NK-92 treated with Interleukin-12 subunit alpha and Interleukin-12 subunit beta, amount 100 ng/mL, for 24 hours (cell line): ENCODE data around the gene PARP14.
"Not testable (repeated sequence)": the region's sequence is repeated elsewhere in the genome, so short reads cannot be mapped to it uniquely, and the experiment has no call there.

Experiments
- DNase-seq: peaks from one replicate; lab custom pipeline; 2025; lab: John Stamatoyannopoulos, UW

PARP14 gene, protein sequence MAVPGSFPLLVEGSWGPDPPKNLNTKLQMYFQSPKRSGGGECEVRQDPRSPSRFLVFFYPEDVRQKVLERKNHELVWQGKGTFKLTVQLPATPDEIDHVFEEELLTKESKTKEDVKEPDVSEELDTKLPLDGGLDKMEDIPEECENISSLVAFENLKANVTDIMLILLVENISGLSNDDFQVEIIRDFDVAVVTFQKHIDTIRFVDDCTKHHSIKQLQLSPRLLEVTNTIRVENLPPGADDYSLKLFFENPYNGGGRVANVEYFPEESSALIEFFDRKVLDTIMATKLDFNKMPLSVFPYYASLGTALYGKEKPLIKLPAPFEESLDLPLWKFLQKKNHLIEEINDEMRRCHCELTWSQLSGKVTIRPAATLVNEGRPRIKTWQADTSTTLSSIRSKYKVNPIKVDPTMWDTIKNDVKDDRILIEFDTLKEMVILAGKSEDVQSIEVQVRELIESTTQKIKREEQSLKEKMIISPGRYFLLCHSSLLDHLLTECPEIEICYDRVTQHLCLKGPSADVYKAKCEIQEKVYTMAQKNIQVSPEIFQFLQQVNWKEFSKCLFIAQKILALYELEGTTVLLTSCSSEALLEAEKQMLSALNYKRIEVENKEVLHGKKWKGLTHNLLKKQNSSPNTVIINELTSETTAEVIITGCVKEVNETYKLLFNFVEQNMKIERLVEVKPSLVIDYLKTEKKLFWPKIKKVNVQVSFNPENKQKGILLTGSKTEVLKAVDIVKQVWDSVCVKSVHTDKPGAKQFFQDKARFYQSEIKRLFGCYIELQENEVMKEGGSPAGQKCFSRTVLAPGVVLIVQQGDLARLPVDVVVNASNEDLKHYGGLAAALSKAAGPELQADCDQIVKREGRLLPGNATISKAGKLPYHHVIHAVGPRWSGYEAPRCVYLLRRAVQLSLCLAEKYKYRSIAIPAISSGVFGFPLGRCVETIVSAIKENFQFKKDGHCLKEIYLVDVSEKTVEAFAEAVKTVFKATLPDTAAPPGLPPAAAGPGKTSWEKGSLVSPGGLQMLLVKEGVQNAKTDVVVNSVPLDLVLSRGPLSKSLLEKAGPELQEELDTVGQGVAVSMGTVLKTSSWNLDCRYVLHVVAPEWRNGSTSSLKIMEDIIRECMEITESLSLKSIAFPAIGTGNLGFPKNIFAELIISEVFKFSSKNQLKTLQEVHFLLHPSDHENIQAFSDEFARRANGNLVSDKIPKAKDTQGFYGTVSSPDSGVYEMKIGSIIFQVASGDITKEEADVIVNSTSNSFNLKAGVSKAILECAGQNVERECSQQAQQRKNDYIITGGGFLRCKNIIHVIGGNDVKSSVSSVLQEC (N-terminal part only)

DNA sequence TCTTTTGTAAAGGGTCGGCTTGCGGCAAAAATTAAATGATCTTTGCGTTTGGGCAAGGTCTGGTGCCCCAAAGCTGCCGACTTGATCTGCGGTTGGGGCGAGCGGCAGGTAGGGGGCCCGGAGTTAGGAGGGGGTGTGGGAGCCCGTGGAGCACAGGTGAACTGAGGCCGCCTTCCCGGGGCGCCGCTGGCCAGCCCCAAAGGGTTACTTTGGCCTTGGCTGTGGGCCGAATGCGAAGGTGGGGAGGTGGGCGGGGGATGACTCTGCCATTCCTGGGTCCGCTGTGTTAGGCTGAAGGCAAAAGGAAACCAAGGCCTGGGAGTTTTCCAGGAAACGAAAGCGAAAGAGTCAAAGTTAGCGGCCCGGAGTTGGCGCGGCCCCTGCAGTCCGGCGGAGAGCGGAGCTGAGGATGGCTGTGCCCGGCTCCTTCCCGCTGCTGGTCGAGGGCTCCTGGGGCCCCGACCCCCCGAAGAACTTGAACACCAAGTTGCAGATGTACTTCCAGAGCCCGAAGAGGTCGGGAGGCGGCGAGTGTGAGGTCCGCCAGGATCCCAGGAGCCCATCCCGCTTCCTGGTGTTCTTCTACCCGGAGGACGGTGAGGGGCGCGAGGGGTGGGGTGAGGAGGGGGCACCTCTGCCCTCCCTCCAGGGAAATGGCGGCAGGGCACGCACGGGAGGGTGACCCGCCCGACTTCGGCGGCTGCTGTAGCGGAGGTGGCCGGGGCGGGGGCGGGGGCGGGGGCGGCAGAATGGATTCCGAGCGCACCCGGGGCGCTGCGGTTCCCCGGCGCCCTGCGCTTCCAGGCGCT is at the start of gene PARP14:
TSS of gene PARP14 (plus strand) at position 365 of the 809 bp plus-strand sequence. CDS start at position 410, 45 bp downstream.
- DNase-seq, result peak; percentile 75

DNA sequence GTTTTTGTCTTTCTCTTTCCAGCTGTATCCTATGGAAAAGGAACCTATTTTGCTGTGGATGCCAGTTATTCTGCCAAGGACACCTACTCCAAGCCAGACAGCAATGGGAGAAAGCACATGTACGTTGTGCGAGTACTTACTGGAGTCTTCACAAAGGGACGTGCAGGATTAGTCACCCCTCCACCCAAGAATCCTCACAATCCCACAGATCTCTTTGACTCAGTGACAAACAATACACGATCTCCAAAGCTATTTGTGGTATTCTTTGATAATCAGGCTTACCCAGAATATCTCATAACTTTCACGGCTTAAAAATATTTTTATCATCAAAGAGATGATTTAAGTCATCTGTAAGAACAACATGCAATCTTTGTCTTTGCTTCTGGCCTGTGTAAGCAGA is 44.9 kb upstream of the PARP14 start:
- no peak for DNase-seq

DNA sequence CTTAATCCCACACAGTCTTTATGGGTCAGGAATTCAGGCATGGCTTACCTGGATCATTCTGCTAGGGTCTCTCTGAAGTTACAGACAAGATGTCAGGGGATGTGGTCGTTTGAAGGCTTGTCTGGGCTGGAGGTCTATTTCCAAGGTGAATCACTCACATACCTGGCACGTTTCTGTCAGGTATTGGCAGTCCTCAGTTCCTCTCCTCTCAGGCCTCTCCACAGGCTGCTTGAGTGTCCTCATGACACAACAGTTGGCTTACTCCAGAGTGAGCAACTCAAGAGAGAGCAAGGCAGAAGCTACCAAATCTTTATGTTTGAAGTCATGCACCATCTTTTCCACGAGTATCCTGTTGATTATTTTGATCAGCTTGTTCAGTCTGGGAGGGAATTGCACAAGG is 43.9 kb upstream of the PARP14 start:
- no peak for DNase-seq

DNA sequence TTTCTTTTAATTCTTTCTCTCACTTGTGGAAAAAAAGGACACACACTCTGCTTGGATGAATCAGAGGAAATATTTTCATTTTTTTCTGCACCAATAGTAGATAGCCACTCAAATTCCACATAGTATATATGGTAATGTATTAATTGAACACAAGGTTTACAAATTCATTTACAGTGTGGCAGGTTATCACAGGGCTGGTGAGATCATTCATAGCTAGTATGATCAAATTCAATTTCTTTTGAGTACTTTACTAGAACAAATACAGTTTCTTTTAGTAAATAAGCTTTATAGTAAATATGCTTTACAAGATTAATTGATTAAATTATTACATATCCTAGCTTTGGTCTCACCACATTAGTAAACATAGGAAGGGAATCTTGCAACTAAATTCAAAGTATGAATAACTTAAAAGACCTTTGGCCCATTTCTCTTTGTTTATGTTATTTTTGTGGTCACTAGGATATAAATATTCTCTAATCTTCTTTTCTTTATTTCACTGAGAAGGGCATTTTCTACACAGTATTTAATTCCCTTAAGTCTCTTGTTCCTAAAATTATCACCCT is 40.1 kb upstream of the PARP14 start:
- no peak for DNase-seq

DNA sequence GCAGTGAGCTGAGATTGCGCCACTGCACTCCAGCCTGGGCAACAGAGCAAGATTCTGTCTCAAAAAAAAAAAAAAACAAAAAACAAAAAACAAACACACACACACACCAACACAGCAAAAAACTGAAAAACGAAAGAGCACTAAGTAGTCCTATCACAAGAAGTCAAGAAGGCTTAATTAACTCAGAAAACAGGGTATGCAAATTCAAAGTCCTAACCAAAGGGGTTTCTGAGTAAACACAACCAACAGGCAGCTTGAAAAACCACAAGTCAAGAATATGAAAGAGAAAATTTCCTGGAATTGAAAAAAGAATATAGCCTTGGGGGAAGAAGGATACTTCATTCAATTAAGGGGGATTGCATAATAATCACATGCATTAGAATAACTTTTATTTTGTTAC is 37.7 kb upstream of the PARP14 start:
- DNase-seq, result no peak

DNA sequence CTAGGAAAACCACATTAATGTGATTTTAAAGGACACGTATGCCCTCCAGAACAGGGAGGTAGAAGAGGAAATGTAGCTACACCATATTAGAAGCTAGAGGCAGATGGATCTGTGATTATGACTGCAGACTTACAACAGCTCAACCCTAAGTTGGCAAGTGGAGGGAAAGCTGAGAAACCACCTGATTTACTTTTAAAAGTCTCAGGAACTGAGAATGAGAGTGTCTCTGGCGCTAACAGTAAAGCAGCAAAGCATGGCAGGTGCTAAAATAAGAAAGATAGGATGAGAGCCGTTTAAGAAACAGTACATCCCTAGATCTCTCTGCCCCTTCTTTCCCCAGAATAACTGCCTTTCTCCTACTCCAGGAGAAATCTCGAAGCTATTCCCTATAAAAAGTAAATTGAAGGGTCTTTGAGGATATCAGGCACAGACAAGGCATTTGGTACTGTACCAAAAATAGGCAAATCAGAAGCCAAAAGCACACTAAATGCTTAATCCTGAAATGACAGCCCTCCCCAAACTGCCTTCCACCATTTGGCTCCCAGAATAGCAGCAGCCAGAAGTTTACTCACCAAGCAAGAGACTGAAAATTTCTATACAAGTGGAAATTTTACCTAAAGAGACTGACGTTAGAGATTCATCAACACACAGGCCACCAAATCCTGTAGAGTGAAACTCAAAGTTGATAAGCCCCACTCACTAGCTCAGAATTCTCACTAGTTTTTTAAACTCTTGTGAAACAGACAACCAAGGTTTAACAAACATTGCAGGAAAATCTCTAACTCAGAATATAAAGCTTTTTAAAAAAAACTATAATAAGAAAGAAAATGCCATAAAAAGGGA is 34.3 kb upstream of the PARP14 start:
- no peak for DNase-seq

DNA sequence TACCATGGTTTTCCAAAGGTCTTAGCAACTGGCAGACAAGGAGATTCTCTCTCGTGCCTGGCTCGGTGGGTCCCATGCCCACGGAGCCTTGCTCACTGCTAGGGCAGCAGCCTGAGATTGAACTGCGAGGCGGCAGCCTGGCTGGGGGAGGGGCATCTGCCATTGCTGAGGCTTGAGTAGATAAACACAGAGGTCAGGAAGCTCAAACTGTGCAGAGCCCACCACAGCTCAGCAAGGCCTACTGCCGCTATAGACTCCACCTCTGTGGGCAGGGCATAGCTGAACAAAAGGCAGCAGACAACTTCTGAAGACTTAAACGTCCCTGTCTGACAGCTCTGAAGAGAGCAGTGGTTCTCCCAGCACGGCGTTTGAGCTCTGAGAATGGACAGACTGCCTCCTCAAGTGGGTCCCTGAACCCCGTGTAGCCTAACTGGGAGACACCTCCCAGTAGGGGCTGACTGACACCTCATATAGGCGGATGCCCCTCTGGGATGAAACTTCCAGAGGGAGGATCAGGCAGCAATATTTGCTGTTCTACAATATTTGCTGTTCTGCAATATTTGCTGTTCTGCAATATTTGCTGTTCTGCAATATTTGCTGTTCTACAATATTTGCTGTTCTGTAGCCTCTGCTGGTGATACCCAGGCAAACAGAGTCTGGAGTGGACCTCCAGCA is 29.3 kb upstream of the PARP14 start:
- not testable (repeated sequence) for DNase-seq

DNA sequence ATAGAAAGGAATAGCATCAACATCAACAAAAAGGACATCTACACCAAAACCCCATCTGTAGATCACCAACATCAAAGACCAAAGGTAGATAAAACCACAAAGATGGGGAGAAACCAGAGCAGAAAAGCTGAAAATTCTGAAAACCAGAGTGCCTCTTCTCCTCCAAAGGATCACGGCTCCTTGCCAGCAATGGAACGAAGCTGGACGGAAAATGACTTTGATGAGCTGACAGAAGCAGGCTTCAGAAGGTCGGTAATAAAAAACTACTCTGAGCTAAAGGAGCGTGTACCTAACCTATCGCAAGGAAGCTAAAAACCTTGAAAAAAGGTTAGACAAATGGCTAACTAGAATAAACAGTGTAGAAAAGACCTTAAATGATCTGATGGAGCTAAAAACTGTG is 28.7 kb upstream of the PARP14 start:
- DNase-seq, result not testable (repeated sequence)

DNA sequence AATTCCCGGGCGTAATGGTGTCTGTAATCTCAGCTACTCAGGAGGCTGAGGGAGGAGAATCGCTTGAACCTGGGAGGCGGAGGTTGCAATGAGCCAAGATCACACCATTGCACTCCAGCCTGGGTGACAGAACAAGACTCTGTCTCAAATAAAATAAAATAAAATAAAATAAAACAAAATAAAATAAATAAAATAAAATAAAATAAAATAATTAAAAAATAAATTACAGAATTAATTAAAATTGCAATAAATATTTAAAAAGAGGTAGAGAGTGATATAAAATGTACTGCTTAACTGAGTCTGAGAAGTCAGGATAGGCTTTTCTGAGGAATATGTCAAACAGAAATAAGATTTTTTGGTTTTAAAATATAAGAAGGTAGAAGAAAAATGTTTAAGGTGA is 22.3 kb upstream of the PARP14 start:
- not testable (repeated sequence) for DNase-seq

DNA sequence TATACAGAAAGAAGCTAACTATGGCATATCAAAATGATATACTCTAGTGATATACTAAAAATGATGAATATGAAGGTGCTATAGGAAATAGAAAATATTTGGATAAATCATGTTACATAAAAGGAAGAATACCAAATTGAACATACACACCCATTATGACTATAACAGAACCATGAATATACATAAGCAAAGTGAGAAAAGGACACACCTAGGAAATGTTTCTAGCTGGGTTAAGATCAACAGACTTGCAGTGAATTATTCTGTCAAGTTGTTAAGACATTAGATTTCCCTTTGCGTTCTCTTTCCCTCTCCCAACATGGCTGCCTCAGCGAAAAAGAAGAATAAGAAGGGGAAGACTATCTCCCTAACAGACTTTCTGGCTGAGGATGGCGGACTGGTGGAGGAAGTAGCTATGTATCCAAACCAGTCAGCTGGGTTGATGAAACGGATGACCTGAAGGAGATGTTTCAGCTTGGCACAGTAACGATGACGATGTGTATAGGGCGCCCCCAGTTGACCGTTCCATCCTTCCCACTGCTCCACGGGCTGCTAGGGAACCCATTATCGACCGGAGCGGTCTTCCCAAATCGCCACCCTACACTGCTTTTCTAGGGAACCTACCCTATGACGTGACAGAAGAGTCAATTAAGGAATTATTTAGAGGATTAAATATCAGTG is 20.2 kb upstream of the PARP14 start:
- DNase-seq, result no peak

DNA sequence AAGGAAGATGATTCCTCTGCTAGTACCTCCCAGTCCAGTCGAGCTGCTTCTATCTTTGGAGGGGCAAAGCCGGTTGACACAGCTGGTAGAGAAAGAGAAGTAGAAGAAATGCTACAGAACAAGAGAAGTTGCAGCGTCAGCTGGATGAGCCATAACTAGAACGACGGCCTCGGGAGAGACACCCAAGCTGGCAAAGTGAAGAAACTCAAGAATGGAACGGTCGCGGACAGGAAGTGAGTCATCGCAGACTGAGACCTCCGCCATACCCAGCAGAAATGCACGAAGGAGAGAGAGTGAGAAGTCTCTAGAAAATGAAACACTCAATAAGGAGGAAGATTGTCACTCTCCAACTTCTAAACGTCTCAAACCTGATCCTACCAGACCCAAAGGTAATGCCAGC is 19.0 kb upstream of the PARP14 start:
- DNase-seq, result no peak

DNA sequence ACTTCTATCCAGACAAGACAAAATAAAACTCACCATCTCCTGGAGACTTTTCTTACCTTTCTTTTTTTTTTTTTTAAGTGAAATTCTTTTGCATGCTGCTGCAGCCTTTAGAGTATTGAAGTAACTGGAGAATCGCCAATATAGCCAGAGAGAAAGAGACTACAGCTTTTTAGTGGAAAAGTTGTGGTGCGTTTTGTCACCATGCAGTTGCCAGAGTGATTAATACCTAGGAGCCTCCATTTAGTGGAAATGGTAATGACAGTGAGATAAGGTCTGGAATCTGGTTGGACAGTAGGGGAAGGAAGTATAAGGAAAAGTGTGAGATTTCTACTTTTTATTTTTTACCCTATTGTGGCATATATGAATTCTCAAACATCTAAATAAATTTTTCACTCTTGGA is 18.1 kb upstream of the PARP14 start:
- no peak for DNase-seq

DNA sequence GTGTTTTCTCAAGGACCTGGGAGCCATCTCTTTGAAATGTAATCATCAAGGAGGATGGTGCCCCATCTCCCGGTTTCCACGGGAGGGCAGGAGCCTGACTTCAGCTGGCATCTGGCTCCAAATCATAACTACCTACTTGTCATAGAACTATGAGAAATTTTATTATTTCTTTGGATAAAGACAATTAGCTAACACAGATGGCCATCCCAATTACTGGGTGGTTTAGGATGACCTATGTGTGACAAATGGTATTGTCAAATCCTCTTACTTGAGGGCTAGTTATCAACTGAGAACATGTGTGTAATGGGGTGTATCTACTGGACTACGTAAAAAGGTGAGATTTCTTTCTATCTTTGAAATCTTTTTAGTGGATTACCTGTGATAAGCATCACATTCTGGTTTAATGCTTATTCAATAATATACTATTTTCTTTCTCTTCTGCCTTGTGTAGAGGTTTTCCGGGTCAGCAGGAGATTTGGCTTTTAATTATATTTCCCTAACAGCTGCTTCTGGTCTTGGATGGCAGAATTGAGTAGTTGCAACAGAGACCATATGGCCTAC is 15.3 kb upstream of the PARP14 start:
- no peak for DNase-seq

DNA sequence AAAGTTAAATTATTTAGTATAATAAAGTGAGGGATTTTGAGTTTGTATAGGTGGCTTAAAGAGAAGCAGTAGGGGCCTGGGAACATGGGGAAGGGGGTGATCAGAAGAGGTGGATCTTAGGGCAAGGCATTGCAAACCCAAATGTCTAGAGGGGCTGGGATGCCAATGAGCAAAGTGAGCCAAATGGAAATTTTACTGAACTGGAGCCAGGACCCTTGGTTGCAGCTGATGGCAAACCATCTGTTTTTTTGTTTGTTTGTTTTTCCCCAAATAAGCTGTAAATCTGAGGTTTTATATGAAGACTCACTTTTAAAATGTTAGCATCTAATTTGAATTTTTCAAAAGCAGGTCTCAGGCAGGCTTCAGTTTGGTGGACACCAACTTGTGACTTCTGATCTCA is 14.8 kb upstream of the PARP14 start:
- DNase-seq, result no peak

DNA sequence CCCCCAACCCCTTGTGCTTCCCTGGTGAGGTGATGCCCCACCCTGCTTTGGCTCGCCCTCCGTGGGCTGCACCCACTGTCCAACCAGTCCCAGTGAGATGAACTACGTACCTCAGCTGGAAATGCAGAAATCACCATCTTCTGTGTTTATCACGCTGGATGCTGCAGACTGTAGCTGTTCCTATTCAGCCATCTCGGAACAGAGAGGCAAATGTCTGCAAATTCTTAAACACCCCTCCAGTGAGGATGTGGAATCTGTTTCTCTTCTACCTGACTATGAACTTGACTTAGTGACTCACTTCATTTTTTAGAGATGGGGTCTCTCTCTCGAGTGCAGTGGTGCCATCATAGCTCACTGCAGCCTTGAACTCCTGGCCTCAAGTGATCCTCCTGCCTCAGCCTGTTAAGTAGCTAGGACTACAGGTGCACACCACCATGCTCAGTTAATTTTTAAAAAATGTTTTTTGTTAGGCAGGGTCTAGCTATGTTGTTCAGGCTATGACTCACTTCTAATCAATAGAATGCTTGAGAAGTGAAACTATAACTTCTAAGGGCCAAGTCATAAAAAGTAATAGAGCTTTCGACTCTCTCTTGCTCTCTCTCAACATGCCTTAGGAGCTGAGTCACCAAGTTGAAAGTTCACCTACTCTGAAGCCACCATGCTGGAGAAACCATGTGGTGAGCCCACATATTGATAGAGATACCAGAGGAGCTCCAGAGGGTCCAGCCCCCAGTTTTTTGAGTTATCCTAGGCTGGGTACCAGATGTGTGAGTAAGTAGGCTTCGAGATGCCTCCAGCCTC is 11.5 kb upstream of the PARP14 start:
- no peak for DNase-seq

DNA sequence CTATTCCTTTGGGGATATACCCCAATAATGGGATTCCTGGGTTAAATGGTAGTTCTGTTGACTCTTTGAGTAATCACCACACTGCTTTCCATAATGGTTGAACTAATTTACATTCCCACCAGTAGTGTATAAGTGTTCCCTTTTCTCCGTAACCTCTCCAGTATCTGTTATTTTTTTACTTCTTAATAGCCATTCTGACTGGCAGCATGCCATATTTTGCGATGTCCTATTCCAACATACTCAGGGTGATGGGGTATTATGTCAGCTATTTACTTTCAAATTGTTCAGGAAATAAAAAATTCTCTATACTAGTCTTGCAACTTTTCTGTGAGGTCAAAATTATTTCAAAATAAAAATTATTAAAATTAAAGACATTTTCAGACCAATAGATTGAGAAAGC is 9.1 kb upstream of the PARP14 start:
- no peak for DNase-seq

DNA sequence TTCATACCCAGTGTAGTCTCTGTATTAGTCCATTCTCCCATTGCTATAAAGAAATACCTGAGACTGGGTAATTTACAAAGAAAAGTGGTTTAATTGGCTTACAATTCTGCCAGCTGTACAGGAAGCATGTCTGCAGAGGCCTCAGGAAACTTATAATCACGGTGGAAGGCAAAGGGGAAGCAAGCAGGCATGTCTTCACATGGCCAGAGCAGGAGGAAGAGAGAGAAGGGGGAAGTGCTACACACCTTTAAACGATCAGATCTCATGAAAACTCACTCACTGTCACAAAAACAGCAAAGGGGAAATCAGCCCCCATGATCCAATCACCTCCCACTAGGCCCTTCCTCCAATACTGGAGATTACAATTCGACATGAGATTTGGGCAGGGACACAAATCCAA is 6.3 kb upstream of the PARP14 start:
- DNase-seq, result no peak

DNA sequence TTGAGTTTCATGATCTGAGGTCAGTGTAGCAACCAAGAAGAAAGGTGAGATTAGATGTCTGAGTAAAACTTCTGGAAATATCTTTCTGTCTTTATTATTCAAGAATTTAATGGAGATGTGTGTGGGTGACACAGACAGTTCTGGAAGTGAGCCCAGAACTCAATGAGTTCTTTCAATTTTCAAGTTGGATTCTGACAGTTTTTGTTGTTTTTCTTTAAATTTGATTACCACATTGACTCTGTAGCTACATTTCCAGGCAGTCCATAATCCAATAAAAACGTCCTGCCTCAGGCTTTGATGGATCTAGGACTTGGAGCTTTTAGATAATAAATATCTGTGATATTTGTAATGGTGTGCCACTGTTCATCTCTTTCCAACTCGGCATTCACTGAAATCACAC is 3.9 kb upstream of the PARP14 start:
- no peak for DNase-seq
